Middle frontal gyrus (tissue), 1 donor: ENCODE data around the gene CHST1.

Source experiments
- DNase-seq: peaks from one replicate; pipeline ENCODE4 v3.0.0-alpha.2; 2015; ENCODE audit warnings: low spot score; ENCODE audit errors: extremely low spot score

The CHST1 gene

DNA sequence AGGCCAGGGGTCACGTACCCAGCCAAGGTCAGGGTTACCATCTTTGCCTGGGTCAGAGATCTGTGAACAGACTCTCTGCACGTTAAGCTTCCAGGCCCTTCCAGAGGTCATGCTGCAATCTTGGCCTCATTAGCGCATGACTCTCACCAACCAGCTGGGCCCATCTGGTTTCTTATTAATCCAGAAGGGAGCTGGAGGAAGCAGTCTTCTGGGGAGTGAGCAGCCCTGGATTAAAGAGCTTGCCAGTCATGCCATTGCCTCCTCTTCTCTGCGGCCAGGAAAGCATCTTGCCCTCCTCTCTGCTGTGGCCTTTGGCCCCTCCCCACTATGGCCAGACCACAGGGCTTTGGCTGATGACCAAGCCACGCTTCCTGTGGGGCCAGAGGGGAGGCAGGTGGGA, 57.4 kb downstream of the CHST1 start:
- DNase-seq = no peak

DNA sequence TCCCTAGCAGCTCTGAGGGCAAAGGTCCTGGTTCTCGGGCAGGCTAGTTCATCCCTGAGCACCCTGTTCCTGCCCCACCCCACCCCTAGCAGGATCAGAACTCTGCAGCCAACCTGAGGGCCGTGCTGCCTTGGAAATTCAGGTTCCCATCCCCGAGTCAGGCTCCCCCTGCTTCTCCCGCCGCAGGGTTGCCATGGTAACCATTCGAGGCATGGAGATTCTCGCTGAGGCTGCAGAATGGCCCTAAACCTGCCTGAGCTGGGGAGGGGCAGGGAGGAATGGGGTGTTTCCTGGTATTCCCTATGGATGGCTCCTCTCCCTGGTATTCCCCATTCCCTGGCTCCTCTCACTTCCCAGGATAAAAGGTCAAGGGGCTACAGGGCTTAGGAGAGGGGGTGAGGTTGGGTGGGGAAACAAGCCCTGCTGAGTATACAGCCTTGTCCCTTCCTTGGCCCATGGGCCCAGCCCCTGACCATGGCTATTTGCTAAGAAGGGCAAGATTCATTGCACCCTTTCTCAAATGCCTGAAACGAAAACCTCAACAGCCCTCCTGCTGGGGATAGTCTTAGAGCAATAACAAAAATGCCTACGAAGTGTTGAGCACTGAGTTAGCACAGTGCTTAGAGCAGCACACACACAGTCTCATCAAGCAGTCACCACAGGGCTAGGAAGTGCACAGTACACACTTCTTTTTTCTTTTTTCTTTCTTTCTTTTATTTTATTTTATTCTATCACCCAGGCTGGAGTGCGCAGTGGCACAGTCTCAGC, 58.7 kb downstream of the CHST1 start:
- peak; percentile 19 for DNase-seq

- DNase-seq = no peak
These were observed 60.4 kb downstream of the CHST1 start for GRCh38 chr11:45605051-45605450.

DNA sequence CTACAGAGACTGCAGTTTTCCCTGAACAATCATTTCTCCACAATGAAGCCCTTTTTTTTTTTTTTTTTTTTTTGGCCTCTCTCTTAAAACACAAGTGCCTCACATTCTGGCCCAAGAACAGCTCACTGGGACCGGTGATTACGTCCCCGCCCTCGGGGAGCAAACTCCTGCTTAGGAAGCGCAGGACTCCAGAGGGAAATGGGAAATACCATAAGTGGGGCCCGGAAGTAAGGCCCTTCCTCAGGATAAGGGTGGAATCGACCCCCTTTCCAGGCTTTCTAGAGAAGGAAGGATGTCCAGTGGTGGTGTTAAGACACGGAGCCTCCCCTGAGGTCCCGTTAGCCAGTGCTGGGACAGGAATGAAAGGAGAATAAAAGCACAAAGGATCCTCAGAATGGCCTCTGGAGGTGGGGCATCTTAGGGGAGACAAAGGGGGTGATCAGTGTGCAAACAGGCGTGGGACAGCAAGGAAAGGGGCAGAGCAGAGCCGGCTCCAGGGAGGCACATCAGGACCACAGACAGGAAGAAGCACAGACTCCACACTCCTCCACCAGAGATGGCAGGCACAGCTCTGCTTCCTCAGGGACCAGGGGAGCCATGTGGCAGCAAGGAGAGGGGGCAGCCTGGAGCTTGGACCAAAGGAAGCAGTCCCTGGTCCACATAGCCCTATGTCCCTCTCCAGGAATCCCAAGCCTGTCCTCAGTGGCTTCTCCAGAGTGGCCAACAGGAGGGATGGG, 61.3 kb downstream of the CHST1 start:
- DNase-seq = no peak

GRCh38 chr11:45599161-45599943, 66.1 kb downstream of the CHST1 start:
- DNase-seq = no peak
